HL-60 (cell line): ENCODE results near the gene SLAIN2.

Source experiments
- GABPA ChIP-seq: IDR thresholded peaks from 2 replicates; pipeline ENCODE4 v1.6.1; 2012; ENCODE audit warnings: low read depth
- POLR2AphosphoS5 ChIP-seq: IDR thresholded peaks from 2 replicates; pipeline ENCODE4 v1.6.1; 2012; ENCODE audit warnings: low read depth
- TF ChIP-seq, protein P1 (sequence below): IDR thresholded peaks from one replicate; pipeline ENCODE4 v1.5.1; 2011; ENCODE audit warnings: low read length, control low read depth, inconsistent platforms; ENCODE audit not compliant: insufficient read depth
- TF ChIP-seq, protein P2 (sequence below): IDR thresholded peaks from 2 replicates; pipeline ENCODE4 v1.6.1; 2012; ENCODE audit warnings: low read depth; ENCODE audit not compliant: insufficient replicate concordance

DNA sequence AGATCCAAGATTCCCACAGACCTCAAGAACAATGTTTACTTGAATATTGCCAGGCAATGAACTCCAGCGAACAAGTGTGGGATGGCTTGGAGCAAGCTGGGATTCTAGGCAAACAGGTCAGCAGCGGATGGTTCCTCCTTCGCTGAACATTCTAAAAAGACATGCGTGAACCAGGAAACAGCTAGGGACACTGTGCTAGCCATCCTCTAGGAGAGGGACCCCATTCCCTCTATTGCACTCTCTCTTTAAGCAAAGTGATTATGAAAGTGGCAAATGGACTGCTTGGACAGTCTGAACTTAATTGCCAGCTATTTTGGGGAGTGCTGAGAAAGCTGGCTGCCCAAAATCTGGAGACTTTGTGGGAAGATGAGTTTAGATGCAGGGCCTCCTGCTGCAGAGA lies 41.8 kb upstream of the SLAIN2 start:
- TF ChIP-seq, protein P1, sequence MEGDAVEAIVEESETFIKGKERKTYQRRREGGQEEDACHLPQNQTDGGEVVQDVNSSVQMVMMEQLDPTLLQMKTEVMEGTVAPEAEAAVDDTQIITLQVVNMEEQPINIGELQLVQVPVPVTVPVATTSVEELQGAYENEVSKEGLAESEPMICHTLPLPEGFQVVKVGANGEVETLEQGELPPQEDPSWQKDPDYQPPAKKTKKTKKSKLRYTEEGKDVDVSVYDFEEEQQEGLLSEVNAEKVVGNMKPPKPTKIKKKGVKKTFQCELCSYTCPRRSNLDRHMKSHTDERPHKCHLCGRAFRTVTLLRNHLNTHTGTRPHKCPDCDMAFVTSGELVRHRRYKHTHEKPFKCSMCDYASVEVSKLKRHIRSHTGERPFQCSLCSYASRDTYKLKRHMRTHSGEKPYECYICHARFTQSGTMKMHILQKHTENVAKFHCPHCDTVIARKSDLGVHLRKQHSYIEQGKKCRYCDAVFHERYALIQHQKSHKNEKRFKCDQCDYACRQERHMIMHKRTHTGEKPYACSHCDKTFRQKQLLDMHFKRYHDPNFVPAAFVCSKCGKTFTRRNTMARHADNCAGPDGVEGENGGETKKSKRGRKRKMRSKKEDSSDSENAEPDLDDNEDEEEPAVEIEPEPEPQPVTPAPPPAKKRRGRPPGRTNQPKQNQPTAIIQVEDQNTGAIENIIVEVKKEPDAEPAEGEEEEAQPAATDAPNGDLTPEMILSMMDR, result no peak
- TF ChIP-seq POLR2AphosphoS5, result no peak
- TF ChIP-seq, protein P2, sequence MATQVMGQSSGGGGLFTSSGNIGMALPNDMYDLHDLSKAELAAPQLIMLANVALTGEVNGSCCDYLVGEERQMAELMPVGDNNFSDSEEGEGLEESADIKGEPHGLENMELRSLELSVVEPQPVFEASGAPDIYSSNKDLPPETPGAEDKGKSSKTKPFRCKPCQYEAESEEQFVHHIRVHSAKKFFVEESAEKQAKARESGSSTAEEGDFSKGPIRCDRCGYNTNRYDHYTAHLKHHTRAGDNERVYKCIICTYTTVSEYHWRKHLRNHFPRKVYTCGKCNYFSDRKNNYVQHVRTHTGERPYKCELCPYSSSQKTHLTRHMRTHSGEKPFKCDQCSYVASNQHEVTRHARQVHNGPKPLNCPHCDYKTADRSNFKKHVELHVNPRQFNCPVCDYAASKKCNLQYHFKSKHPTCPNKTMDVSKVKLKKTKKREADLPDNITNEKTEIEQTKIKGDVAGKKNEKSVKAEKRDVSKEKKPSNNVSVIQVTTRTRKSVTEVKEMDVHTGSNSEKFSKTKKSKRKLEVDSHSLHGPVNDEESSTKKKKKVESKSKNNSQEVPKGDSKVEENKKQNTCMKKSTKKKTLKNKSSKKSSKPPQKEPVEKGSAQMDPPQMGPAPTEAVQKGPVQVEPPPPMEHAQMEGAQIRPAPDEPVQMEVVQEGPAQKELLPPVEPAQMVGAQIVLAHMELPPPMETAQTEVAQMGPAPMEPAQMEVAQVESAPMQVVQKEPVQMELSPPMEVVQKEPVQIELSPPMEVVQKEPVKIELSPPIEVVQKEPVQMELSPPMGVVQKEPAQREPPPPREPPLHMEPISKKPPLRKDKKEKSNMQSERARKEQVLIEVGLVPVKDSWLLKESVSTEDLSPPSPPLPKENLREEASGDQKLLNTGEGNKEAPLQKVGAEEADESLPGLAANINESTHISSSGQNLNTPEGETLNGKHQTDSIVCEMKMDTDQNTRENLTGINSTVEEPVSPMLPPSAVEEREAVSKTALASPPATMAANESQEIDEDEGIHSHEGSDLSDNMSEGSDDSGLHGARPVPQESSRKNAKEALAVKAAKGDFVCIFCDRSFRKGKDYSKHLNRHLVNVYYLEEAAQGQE, result no peak
- no peak for TF ChIP-seq GABPA
